ENCODE measurements around the gene WIPF1.
A peak's percentile ranks its signal among the peaks of the same experiment; 100 is the strongest.

The WIPF1 gene

DNA sequence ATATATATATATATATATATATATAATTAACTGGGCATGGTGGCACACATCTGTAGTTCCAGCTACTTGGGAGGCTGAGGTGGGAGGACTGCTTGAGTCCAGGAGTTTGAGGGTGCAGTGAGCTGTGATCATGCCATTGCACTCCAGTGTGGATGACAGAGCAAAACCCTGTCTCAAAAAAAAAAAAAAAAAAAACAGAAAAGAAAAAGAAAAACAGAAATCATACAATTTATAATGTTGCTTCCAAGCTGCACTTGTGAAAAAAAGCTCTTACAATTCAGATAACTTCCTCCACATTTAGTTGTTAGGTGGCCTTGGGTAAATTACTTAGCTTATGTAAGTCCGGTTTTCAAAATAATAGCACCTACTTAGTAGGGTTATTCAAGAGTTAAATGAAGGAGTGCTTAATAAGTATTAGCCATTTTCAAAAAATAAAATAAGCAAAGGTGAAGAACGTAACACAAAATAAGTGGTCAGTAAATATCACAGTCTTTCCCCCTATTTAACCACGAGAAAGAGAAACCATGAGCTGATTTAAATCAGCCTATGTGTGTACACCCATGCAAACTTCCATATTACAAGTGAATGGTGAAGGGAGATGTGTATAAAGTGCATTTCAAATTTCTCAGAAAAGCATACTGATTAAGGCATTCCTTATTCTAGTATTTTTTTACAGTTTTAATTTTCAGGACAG, 2.3 kb downstream of the WIPF1 start:
- no peak for DNase-seq

DNA sequence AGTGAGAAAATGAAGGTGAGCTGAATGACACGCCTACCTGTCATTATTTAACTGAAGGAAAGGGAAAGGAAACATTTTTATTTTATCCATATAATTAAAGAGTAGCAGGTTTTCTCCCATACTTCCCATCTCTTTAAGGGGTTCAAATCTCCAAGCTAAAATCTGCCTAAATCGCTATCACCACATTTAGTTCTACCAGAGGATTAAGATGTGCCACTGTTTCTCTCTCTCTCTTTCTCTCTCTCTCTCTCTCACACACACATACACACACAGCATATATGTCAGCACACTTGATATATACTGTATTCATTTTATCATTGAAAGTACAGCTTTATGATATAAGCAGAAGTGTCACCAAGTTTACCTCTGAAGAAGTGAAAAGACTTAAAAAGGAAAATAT, 3.1 kb downstream of the WIPF1 start:
- DNase-seq: no peak

DNA sequence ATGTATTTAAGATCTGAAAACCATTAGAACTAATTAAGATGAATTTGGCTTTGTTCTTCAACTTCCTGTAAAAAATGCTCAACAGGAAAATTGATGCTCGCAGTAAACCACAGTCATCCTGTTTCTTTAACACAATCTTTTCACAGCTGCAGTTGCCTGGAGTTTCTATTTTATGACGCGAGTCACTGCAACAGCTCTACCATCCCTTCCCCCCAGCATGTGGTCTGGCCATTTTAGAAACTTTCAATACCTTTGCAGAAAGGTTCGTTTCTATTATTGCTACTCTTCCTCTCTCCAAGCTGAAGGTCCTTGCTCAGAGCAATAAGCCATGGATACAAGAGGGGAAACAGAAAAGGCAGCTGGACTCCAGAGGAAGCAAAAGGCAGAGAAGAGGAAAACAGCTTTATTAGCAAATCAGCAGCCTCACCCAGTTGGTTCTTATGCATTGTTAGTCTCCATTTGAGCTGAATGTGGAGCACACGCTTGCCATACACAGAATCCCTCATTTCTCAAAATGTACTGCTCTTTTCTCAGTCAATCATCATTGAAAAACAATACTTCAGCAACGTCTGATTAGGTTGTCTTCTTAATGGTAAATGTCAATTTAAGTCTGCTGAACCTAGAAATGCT, 3.9 kb downstream of the WIPF1 start:
- peak; percentile 72 for DNase-seq

DNA sequence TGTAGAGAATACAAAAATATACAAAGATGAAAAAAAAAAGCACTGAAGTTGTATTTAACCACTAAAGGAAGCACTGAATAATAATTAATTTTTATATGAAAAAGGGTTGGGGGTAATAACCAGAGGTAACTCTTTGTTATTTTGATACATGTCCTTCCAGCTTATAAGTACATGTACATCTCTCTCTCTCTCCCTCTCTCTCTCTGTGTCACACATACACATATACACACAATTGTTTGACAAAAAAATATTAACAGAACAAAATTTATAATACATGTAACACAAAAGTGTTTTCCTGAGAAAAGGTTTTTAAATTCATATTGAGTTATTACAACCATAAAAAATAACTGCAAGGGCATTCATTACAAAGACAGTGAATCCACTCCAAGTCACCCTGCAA, 4.6 kb downstream of the WIPF1 start:
- no peak for DNase-seq

DNA sequence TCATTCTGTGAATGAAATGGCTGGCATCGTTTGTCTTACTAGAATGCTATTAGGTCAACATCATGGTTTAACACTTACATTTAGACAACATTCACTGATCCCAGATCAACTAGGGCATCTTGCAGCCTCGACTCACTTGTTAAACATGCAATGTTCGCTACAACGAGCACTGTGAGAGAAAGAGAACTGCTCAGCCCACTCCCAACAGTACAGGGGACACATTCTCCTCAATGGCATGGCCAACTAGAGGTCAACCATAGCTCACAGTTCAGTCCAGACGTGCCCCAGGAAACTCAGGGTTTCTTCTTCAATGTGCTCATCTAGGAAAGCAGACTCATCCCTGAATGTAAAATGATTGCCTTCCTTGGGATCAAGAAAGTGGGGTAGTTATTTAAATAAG, 5.9 kb downstream of the WIPF1 start:
- no peak for DNase-seq

DNA sequence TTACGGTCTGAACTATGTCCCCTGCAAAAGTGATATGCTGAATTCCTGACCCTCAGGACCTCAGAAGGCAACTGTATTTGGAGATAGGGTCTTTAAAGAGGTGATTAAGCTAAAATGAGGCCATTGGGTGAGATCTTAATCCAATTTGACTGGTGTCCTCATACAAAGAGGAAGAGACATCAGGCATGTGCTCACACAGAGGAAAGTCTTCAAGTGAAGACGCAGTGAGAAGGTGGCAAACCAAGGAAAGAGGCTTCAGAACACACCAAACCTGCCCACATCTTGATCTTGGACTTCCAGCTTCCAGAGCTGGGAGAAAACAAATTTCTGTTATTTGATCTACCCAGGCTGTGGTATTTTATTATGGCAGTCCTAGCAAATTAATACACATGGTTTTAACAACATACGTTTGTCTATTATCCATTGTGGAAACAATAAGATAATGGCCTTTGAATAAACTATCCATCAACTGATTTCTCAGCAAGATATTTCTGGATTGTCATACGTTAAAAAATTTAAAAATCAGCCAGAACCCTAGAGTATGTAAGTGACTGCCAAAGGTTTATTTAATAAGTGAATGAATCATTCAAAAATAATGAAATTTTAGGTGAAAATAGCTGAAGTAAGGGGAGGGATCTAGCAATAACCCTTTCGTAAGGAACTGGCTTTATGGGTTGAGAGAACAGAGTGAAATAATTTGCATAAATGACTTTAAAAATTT, 6.5 kb downstream of the WIPF1 start:
- no peak for DNase-seq

DNA sequence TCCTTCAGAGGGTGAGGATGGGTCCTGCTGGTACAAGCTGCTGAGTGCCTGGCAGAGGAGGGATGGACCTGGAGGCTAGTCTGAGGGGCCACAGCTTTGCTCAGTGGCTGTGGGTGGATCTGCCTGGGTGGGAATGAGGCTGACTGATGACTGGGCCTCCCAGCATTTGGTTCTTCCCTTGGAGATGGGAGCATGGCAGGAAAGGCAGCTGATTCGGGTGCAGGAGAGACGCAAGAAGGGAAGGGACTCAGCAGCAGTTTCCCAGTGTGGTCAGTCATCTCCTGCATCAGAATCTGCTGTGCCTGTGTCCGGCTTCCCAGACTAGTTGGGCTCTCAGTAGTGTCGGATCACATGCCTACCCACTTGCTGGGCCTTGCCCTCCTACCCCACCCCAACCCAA, 7.3 kb downstream of the WIPF1 start:
- no peak for DNase-seq

DNA sequence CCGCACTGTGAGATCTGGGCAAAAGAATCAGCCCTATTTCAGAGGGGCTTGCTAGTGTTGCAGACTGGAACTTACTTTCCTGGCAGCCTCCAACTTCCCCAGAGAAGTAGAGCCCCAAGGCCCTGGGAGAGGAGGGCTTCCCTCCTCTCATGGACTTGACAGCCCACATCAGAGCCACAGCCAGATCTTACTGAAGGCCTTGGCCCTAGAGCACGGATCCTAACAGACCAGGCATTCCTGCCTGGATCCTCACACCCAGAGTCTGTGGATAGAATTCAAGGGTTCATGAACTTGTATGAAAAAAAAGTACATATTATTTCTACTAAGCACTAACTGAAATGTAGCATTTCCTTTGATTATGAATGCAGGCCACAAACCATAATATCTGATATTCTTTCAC, 8.3 kb downstream of the WIPF1 start:
- DNase-seq: no peak

DNA sequence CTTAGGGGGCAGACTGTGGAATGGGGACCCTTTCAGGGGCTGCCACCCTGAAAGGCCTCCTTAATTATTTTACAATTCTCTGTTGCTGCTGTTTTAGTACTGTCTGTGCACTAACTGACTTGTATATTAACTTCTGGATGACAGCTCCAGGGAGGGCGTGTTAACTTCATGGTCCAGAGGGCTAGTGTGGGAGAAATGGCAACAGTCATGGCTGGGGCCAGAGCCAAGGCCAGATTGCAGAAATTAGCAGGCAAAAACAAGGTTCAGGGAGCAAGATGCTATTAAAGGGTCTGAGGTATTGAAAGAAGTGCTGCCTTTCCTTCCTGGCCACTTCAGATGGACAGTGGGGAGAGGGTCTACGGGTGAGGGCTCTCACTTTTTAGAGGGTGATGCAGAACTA, 9.1 kb downstream of the WIPF1 start:
- DNase-seq: no peak

DNA sequence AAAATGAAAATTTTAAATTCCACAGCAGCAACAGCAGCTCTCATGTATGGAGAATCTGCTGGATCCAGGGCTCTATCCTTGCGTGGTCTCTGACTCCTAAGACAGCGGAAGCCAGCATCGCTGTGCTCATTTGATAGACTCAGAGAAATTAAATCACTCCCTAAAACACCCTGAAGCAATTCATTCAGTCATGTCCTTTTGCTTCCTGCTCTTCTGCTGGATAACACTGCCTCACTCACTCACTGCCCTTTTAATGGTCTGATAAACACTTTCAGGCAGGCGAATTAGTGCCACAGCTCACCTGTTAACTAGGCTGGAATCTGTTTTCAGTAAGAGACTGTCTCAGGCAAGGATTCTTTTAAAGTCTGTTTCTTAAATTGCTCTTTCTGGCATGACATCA, 10.0 kb downstream of the WIPF1 start:
- DNase-seq: no peak

DNA sequence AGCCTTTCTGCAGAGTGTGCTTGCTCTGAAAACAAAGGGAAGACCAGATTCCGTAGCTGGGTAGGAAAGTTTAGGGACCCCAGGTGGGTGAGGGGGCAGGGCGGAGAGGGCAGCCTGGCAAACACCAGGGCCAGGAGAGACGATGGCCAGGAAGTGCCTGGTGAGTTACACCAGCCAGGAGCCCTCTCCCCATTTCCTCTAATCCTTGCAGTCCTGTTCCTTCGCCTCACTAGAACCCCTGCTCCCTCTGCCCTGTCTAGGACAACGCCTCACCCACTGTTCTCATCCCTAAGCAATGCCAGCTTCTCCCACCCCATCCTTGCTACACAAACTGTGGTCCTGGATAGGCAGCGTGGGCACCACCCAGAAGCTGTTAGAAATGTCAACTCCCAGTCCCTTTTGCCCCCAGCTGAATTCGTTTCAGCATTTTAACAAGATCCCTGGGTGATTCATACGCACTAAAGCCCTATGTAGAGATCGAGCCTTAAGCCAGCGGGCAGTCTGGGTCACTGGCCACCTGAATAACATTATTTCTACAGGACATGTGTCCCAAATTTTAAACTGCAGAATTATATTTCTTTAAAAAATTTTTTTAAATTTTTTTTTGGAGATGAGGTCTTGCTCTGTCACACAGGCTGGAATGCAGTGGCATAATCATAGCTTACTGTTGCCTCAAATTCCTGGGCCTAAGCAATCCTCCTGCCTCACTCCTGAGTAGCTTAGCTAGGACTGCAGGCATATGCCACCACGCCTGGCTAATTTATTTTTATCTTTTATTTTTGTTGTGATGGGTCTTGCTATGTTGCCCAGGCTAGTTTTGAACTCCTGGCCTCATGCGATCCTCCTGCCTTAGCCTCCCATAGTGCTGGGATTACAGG, 10.9 kb downstream of the WIPF1 start:
- no peak for DNase-seq

DNA sequence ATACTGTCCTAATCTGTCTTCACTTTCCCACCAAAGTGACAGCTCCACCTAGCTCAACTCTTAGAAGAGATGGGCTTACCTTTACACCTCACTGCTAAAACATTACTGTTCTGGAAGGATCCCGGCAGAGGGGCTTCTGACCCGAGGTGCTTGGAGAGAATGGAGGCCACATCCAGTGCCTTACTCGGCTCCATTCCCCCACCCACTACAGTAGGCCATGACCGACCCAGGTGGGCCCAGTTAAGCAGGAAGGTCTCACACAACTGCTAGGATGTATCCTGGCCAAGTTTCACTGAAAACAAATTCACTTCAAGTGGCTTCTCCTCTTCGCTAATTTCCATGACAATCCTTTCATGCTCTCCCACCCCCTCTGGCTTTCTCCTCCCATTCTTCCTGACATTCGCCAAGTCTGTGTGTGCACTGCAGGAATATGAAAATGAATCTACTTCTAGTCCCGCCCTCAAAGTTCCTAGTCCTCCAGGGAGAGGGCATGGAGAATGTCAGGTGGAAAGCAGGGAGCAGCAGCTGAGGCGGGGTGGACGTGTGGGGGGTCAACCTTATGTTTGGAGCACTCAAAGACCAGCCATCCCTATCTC, 11.8 kb downstream of the WIPF1 start:
- DNase-seq: no peak

DNA sequence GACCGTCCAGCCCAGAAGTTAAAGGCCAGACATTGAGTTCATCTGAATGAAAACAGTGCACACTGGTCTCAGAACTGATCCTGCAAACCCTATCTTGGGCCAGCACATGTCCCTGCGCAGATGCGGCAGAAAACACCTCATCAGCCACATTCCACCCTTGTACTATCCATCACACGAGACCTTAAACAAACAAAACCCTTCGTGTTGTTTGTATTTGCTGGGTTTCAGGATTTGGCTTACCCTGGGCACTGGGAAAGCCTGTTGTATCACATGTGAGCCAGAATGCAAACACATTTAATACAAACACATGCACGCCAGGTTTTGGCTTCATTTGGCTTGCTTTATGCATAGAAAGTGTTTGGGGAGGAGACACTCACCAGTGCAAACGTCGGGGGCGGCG, 12.5 kb downstream of the WIPF1 start:
- no peak for DNase-seq

DNA sequence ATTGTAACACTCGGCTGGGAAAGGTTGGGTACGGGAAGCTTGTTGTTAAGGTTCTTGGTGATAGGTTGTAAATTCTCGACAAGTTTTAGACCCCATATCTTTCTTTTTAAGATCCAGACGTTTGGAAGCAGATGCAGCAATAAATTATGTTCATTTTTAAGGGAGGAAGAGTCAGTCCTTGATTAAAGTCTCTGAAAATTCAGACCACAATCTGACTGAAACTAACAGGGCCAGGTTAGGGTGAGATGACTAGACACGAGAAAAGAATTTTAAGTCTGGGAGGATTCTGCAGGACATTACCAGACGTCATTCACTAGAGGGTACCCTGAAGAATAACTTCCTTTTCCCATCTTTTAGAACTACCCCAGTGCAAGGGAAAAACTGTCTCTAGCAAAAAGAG, 16.1 kb downstream of the WIPF1 start:
- no peak for DNase-seq

DNA sequence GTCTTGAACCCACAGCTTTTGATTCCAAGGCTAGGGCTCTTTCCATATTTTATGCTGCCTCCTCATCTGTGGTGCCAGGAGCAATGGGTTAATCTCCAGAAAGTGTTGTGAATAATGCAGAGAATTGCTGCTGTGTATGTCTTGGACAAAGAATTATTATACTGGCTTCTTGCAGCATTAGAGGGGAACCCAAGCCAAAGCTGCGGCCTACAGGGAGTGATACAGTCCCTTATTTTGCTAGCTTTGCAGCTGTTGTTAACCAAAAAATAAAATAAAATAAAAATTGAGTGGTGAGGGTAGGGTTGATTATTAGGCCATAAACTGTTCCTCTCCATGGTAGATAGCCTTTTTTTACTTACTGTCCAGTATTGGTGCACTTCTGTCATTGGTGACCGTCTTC, 16.7 kb downstream of the WIPF1 start:
- no peak for DNase-seq

DNA sequence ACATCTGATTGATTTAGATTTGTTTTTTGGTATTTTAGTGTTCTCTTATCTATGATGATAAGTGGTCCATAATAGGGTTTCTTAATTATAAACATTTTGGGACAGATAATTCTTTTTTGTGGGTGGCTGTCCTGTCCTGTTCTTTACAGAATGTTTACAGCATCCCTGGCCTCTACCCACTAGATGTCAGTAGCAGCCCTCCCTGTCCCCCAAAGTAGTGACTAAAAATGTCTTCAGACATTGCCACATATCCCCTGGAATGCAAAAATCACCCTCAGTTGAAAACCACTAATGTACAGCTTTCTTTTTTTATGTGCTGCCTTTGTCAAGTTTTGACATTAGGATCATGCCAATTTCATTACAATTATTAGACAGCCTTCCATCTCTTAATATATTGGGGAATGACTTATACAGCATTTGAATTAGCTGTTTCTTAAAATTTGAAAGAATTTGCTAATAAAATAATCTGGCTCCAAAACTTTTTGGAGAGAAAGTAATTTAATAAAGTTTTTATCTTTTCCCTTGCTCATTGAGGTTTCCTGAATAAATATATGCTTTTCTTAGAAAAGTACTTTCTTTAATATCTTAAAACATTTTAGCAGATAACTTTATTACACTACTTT, 19.5 kb downstream of the WIPF1 start:
- no peak for DNase-seq

DNA sequence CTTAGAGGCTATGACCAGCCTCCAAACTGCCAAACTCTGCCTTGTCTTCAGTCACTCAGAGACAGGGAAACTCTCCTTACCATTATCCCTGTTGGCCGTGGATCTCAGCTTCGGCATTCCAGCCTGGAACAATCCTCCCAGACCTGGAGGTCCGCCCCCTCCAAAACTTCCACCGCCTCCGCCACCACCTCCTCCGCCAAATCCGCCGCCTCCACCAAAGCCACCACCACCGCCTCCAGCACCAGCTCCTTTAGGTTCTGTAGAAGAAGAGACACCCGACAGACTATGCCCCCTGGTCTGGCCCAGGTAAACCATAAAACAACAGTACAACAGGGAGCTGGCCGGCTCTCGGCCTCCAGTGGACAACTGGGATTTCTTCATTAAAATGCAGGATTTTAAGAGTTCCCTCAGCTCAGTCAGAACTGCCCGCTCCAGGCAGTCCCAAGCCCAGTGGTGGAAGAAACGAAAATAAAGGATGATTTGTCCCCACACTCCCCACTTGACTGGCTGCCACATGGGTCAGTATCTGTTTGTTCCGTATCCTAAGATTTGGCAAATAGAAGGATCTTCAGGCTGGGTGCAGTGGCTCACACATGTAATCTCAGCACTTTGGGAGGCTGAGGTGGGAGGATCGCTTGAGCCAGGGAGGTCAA, 22.4 kb downstream of the WIPF1 start:
- no peak for DNase-seq

DNA sequence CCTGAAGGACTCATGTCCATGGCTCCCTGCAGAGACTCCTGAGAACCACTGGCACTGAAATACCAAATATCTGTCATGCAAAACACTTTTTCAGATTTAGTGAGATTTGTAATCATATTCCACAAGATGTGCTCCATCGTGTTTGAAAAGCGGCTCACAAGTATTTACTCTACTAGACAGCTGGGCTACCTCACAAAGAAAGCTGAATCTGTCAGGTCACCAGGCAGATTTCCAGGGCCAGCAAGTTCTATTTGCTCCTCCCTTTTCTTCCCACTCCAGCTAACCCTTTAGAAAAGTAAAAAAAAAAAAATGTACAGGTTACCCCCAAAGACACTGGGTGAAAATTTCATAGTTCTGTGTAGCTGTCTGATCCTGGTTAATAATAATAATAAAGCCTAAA, 22.9 kb downstream of the WIPF1 start:
- DNase-seq: no peak

DNA sequence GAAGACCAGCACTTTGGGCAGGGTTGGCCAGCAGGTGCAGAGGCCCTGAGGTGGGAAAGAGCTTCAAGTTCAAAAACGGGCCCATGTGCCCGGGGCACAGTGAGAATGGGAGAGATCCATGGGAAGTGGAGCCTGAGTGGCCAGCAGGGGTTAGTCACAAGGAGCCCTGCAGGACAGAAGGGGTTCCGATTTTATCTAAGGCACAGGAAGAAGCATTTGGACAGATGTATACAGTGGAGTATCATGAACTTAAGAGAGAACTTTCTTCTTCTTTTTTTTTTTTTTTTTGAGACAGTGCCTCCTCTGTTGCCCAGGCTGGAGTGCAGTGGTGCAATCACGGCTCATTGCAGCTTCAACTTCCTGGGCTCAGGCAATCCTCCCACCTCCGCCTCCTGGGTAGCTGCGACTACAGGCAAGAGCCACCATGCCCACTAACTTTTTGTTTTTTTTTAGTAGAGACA, 24.0 kb downstream of the WIPF1 start:
- DNase-seq: no peak

DNA sequence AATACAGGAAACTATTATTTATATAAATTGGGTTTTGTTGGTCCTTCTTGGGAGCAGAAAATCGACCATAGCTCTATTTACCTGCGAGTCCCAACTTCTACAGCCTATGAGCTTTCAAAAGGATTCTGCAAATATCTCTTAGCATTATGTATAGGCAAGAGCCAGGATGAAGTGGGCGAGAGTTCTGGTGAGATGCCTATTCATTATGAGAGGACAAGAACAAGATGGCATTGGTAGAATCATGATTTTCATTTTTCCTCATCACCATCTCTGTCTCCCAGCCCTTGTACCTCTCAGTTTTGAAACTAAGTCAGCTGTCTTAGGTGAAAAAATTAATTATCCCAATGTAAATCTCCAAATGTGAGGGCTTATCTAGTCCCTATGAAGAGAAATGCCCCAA, 25.0 kb downstream of the WIPF1 start:
- DNase-seq: no peak

DNA sequence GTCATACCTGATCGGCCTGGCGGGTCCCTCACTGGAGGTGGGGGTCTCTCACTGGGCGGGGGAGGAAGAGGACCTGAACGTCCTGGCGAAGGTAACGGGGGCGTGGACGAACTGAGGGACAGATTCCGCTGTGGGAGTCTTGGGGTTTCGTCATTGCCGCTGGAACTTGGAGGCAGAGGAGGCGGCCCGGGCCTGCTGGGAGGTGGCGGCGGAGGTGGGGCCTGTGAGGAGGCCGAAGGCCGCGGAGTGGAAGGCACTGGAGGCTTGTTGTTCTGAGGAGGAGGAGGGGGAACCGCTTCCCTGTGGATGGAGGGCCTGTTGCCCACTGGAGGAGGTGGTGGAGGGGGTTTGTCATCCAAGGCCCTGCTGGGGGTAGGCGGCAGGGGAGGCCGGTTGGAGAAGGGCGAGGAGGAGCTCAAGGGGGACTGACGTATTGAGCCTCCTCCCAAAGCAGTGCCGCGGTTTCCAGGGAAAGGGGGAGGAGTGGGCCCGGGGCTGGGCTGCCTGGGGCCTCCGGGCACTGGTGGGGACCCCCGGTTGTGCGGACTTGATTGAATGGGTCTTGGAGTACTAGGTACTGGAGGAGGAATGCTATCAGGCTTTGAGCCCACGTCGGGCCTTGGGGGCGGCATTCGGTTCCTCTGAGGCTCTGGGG, 25.8 kb downstream of the WIPF1 start:
- DNase-seq: no peak

Data from stimulated activated CD8-positive, alpha-beta memory T cell treated with anti-CD3 and anti-CD28 coated beads, Interleukin-4, amount 100 ng/mL, for 48 hours (primary cell).